GM19025 (cell line): ENCODE measurements around the gene GHRL.

Source experiments
- ATAC-seq: cut with Tn5 transposase; IDR thresholded peaks from one replicate; pipeline ENCODE4 v1.9.1; 2021; ENCODE audit warnings: mild to moderate bottlenecking, low read depth, moderate library complexity; ENCODE audit not compliant: unreplicated experiment

Gene GHRL, protein sequence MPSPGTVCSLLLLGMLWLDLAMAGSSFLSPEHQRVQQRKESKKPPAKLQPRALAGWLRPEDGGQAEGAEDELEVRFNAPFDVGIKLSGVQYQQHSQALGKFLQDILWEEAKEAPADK

DNA sequence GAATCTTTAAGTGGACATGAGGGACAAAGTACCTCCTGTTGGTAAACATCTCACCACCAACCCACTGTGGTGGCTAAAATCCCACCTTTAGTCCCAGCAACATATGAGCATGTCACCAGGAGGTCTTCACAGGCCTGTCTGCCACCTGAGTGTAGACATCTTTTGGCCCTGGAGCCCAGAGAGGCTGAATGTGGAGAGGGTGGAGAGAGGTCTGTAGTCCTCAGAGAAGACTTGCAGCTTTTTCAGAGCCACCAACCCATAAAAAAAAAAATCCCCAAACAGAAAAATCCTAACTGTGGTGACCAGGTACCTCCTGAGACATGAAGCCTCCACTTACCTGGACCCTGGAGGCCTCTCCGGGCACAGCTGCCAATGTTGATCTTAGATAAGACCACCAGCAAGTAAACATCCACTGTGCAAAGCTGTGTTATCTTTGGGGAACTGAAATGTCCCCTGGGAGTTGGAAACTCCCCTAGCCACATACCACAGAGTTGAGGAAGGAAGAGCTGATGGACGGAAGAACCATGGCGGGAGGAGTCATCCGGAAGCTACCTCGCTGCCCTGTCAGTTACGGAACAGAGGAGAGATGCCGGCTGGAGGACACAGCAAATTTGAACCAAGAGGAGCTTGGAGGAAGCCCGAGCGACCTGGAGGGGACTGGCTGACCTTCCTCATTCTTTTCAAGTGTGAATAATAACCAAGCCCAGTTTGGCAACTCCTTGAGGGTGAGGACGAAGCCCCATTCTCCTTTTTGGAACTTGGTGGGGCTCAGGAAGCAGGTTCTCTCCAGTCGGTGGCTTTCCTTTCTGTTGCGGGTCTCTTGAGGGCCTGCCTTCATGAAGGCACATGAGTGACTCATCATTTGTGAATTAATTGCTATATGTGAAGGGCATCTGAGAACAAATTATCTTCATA, at the start of gene GHRL:
TSS of gene GHRL (minus strand) at position 443 of the 915 bp plus-strand sequence. CDS start 2,767 bp downstream, outside the sequence.
- peak; percentile 81 for ATAC-seq

DNA sequence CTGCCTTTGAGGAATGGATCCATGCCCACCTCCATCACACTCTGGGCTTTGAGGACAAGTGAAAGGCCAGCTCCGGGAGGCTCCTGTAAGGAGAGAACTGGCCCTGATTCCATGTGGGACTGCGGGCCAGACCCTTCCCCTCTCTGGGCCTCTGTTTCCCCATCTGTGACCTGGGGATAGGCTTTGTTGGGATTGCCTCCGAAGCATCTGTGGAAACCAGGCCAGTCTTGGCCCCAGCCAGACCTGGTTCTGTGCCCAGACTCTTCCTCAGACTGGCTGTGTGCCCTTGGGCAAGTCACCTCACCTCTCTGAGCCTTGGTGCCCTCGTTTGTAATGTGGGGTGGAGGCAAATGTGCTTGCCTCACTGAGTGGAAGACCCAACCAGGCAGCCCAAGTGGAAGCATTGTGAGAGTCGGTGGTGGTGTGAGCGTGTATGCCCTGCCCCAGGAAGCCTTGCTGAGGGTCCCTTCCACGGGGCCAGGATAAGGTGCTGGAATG, 49.2 kb upstream of the GHRL start:
- no peak for ATAC-seq

- ATAC-seq: no peak
Observed at GRCh38 chr3:10340476-10340875, 47.7 kb upstream of the GHRL start.

DNA sequence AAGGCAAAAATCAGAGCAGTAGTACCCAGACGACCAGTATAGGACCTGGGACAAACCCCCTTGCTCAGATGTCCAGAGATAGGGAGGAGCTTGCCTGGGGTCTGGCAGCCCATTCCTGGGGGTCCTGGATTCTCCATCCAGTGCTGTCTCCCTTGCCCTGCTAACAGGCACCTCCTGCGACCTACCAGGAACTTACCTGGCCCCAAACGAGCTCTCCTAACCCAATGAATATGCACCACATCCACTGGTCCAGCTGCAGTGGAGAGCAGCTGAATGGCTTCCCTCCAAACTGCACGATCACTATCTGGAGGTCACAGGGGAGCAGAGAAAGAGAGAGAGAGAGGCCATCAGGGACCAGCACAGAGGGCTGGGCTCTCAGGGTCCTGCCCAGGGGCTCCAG, 47.3 kb upstream of the GHRL start:
- ATAC-seq: no peak

DNA sequence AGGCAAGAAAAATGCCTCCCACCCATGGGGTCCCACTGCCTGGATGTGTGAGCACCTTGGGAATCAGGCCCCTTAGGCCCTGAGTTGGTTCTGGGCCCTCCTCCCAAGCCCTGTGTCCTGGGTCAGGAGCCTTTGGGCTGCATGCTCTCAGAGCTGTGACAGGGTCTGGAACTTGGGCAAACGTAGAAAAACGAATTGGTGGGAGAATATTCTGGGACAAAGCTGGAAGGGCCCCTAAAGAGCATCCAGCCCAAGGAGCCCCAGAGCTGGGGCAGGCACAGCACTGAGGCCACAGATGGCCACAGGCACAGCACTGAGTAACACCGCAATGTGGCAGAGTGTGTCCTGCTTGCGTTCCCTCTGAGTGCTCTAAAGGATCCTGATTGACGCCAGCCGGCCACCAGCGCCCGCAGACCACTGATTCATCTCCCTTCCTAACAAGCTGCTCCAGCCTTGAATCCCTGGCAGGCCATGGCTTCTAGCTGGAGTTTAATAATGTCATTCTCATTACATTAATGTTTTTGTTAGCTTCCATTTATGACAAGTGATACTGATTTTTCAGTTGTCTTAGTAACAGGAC, 46.7 kb upstream of the GHRL start:
- no peak for ATAC-seq

DNA sequence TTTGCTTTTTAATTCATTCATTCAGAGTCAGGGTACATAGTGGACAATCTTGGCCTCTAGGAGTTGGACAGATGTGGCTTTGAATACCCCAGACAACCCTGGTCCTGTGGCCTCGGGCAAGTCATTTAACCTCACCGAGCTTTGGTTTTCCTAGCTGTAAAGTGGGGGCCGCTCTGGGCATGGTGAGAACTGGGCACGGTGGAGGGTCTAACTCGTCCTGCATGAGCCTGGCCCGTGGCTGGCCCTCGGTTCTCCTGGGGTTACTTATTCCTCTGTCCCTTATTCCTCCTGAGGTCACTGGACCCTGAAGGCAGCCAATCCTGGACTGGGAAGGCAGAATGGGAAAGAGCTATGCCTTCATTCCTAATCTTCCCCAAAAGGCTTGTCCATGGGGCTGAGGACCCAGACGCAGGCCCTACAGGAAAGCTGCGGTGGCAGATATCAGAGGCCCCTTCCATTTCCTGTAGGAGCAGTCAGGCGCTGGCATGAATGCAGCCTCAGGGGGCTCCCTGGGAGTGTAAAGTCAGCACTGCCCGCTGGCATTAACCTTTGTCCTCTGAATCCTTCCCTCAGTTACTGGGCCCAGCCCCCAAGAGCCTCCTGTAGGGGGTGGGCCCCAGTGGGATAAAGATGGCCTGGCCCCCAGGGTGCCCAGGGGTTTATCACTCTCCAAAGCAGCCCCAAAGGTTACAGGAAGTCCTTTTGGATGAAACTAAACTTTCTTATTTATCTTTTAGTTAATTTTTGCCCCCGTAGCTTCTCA, 46.0 kb upstream of the GHRL start:
- no peak for ATAC-seq

DNA sequence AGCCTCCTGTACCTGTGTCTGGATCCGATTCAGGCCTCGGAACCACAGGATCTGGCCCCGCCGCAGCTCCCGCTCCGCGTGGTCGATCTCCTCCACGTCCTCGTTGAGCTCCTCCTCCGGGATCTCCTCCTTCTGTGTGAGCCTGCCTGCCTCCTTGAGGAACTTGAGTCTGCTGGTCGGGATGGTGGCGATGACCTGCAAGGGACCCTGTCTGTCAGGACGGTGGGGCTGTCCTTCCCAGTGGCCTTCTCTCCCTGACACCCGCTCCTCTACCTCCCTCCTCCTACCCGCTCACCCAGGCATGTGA, 45.4 kb upstream of the GHRL start:
- no peak for ATAC-seq

DNA sequence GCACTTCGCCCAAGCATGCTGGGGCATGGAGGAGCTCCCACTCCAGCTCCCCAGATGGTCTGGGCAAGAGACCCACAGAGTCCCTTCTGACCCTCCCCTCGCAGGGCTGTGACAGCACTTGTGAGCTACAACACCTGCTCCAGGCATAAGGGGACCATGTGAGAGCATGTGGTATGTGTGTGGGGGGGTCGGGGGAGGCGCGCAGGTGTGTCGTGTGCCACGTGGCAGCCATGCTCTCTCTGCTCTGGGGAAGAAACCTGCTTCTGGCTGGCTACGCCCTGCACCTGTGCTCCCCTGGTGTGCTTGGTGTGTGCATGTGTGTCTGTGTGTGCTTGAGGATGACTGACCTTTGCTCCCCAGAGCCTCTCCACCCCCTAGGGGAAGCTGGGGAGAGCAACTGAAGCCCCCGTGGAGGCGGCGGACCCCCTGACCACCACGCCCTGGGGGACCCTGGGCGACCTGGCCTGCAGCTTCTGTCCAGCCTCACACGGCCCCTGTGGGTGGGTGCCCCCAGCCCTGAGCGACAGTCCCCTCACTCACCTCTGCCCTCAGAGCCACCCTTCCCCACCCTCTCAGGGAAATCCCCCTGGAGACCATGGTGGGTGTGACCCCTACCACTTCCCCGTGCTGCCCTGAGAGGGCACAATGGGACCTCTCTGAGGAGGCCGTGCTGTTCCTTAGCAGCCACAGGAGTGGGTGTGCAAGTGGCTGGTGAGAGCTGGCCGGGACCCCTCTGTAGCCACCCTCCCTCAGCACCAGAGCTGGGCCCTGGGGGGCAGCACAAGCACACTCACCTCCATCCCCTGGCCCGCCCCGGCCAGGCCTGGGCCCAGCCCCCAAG, 44.8 kb upstream of the GHRL start:
- ATAC-seq: no peak

GRCh38 chr3:10336761-10337160, 44.0 kb upstream of the GHRL start:
- no peak for ATAC-seq

GRCh38 chr3:10335871-10336622, 43.3 kb upstream of the GHRL start:
- ATAC-seq: no peak

- no peak for ATAC-seq
Observed at GRCh38 chr3:10335190-10335738, 42.5 kb upstream of the GHRL start.

DNA sequence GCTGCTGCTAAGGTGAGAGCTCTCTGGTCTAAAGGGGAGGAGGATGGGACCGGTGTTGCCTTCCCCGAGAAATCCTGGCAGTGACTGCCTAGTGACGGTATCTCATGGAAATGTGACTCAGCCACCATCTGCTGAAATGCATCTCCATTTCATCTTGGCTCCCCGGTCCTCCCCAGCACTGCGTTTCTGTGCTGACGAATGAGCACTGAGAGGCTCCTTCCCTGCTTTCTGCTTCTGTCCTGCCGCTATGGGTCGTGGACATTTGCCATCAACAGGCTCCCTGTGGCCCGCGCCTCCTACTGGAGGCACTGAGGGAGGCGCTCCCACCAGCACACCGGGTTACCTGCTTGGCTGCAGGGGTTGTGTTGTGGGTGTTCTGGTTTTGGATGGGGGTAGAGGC, 41.7 kb upstream of the GHRL start:
- no peak for ATAC-seq

DNA sequence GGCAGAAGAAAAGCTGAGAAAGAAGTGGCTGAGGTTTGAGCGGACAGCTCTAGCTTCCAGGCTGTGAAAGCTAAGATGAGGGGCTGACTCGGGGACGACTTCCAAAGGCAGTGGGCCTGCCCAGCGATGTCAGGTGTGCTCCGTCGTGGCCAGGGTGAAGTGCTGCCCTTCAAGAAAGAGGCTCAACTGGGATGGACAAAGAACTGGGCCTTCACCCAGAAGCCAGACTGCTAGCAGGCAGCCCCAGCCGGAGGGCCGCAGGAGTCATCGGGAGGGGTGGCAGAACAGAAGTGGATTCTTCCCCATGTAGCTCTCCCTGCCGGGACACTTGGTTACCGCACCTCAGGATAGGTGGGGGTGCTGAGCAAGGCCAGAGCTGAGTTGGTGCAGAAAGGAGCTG, 41.3 kb upstream of the GHRL start:
- ATAC-seq: no peak

- ATAC-seq: no peak
Observed at GRCh38 chr3:10333349-10333650, 40.6 kb upstream of the GHRL start.

- ATAC-seq: no peak
Observed at GRCh38 chr3:10332481-10333348, 40.0 kb upstream of the GHRL start.

GRCh38 chr3:10331320-10331719, 38.6 kb upstream of the GHRL start:
- no peak for ATAC-seq

- no peak for ATAC-seq
Observed at GRCh38 chr3:10330319-10330718, 37.6 kb upstream of the GHRL start.

DNA sequence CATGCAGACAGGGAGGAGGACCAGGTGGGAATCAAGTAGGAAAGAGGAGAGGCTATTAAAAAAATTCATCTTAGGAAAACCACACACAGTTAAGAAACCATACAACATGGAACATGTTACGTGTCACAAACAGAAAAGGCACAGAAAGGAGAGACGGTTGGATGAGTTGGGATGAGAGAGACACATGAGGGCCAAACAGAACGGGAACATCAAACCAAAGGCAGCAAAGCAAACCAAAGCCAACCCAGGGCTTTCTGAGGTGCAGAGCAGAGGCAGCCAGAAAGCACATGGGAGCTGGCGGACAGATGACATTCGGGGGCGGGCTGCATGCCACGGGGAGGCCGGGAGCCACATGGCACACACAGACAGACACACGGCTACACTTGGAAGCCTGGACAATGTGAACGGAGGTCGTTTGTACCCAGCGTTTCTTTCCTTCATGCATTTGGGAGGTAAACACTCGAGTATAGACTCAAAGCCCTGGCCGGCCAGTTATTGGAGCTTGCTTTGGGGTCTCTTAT, 36.8 kb upstream of the GHRL start:
- ATAC-seq: no peak
